Retinal pigment epithelial cell (primary cell): ENCODE data around the gene SERAC1.

ENCODE experiments used
- DNase-seq: peaks from one replicate; pipeline ENCODE4 v3.0.0-alpha.2; 2010; ENCODE audit warnings: low read depth
- H3K4me3 ChIP-seq: 2 replicates; pipeline ENCODE4 v1.5.1; 2011; ENCODE audit warnings: mild to moderate bottlenecking, low read length, control low read depth, moderate library complexity
- CTCF ChIP-seq: conservative IDR thresholded peaks from 2 replicates; pipeline ENCODE4 v1.5.1; 2011; ENCODE audit warnings: low read depth, low read length, control low read depth, inconsistent platforms

SERAC1 gene

GRCh38 chr6:158087224-158087867 lies 80.7 kb downstream of the SERAC1 start:
- no peak for TF ChIP-seq CTCF
- DNase-seq = no peak

DNA sequence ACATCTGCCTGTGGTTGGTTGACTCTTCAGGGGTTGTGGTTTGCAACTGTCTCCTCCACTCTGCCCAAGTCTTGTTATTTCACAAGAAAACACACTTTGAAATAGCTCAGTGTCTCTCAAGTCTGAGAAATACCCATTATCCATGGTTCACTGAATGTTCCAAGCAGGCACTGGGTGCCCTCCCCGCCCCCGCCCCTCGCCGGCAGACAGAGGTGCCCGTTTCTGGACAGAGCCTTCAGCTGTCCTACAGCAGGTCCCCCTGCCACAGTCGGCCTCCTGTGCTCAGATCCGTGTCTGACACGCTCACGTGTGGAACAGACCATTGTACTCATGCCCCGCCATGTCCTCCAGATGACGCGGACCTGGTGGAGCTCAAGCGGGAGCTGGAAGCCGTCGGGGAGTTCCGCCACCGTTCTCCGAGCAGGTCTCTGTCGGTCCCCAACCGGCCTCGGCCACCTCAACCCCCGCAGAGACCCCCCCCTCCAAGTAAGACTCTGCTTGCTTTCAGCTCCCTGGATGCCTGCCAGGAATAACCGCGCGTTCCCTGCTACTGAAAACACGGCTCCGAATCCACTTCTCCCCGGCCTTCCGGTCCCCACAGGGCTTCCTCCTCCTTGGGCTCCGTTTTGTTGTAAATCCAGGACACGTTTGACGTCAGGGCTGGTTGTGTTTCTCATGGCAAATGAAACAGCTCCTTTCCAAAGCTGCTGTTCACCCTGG lies 81.4 kb downstream of the SERAC1 start:
- no peak for DNase-seq
- no peak for TF ChIP-seq CTCF
- no peak overlapping the region for H3K4me3 ChIP-seq

More at GRCh38 chr6:158087224-158087867, 80.7 kb downstream of the SERAC1 start:
- H3K4me3 ChIP-seq = no peak overlapping the region

GRCh38 chr6:158086054-158086503 lies 82.0 kb downstream of the SERAC1 start:
- TF ChIP-seq CTCF = no peak
- no peak for DNase-seq
- H3K4me3 ChIP-seq = no peak overlapping the region

DNA sequence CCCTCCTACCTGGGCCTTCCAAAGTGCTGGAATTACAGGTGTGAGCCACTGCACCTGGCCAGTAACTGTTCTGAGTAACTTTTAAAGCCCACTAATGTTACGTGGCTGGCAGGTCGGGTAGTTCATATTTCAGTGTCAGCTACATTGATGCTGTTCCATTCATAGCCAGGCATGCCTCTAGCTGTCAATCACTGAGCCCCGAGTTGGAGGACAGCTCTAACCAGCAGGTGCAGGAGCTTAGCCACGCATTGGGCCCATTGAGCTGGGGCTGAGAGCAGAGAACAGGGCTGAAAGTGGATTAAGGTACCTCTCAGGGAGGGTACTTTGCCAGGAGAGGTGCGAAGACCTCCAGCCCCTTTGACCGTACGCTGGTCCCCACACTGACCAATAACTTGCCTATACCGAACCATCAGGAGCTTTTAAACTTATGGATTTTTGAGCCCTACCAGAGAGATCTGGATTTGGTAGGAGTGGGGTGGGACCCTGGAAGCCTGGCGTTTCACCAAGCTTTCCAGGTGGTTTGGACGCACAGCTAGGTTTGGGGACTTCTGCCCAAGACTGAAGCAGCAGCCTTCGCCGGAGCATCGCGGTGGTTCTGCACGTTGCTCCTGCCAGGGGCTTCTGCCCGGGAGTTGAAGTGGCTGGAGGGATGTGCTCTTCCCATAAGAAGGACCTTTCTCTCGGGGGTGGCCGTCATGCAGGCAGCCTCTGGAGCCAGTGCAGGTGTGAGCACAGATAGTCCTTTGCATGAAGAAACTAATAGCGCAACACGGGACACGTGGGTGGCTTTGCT lies 82.6 kb downstream of the SERAC1 start:
- no peak for DNase-seq

GRCh38 chr6:158083455-158084325 lies 84.4 kb downstream of the SERAC1 start:
- TF ChIP-seq CTCF = no peak
- no peak for DNase-seq
- no peak overlapping the region for H3K4me3 ChIP-seq

More for the DNA sequence above, 82.6 kb downstream of the SERAC1 start:
- TF ChIP-seq CTCF = no peak
- H3K4me3 ChIP-seq = no peak overlapping the region

- no peak overlapping the region for H3K4me3 ChIP-seq
- TF ChIP-seq CTCF = no peak
- DNase-seq = no peak
Measured at GRCh38 chr6:158081657-158081935, 86.5 kb downstream of the SERAC1 start.
